Smooth muscle cell of the brain vasculature (primary cell): ENCODE data around the gene PDE6C.

Source experiments
- DNase-seq: peaks from one replicate; pipeline ENCODE4 v3.0.0-alpha.2; 2012; ENCODE audit warnings: low read depth, low spot score

The PDE6C gene

DNA sequence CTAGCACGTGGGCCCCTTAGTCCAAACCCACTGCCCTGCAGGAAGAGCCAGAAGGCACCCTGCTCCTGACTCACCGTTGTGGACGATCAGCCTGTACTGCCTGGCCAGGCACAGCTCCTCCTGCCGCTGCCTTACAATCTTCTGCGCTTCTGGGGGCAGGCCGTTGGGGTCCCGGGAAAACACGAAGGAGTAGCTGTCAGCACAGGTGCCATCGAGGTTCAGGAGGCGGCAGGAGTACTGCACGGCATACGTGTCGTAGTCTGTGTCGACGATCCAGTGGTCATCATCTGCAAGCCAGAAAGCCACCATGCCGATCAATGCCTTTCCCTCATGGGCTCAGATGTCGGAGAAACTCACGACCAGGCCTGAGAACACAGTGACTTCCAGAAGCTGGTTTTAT lies 18.6 kb upstream of the PDE6C start:
- no peak for DNase-seq

DNA sequence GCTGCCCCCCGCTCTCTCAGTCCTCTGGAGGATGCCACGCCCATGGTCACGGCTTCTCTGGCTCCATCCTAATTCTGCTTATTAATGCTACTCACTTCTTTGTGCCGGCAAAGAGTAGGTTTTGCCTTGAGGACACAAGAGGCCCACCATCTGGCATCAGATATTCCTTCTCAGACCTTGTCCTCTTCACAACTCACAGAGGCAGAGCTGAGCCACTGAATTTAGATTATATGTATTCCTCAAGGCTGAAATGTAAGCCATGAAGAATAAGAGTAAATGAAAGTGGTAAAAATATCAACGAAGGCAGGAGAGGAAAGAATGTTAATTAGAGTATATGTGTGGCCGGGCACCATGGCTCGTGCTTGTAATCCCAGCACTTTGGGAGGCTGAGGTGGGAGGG lies 17.8 kb upstream of the PDE6C start:
- no peak for DNase-seq

DNA sequence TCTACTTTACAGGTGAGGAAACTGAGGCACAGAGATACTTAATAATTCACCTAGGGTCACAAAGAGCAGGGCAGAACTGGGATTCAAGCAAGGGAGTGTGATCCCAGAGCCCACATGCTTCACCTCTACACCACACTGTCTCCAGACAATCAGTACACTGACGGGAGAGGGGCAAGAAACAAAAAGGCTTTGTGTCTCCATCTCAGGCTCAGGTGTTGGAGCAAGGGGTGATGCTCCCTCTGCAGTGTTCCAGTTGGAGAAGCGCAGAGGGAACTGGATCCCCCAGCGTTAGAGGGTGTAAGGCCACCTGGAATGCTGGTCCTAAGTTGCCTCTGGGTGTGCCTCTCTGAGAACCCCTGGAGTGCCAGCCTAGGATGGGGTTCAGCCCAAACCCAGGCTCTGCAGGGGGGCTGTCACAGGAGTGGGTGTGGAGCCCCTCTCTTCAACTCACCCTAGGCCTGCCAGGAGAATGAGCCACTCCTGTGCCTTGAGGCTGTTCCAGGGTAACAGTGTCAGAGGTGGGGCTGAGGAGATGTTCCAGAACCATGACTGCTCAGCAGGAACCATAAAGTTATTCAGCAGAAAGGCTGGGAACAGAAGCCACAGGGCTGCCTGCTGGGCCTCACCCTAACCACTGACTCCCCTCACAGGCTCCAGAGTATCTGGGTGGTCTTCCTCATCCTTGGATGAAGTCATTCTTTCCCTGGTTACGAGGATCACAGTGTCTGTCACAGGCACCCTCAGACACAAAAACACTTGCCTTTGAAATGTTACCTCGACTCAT lies 16.8 kb upstream of the PDE6C start:
- no peak for DNase-seq

DNA sequence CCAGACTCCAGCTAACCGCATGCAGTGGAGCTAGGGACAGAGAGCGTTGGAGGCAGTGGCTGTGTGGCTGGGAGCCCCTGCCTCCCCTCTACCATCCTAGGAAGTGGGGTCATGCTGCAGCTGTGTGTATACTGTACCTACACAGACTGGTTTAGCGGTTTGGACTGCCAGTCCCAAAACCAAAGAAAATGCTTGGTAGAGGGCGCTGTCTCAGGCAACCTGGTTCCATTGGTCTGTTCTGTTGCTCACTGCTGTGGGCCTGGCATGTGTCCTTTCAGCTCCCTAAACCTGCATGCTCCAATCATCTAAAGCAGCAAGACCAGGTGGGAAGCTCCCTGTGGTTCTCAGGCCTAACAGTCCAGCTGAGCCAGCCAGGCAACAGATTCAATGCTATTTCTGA lies 15.8 kb upstream of the PDE6C start:
- no peak for DNase-seq

DNA sequence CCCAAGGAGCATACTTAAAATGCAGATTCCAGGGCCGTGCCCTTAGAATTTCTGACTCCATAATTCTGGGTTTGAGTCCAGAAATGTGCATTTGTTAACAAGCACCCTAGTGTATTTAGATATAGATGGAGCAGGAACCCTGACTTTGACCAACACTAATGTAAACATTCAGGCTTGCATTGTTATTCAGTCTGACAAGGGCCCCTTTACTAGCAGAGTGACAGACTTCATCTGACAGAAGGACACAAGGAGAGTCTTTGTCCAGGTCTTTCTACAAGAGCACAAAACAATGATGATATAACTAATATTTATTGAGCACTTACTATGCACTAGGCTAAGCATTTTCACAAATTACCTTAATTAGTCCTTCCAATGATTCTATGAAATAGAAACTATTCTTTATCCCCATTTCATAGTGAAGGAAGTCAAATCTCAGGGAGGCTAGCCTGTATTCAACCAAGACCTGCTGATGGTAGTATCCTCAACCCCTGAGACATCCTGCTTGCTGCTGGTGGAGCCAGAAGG lies 15.2 kb upstream of the PDE6C start:
- no peak for DNase-seq

DNA sequence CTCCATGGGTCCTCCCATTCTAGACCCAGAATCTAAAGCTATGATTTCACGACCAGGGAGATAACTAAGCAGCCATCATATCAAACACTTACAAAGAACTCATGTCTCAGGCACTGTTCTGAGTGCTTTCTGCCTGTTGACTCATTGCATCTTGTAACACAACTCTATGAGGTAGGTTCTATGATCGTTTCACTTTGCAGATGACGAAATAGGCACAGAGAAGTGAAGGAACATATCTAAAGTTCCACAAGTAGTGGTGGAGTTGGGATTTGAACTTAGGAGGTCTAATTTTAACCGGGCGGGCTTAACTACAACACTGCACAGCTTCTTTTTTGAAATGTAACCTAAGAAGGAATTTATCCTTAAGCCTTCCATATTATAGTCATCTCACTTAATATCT lies 14.2 kb upstream of the PDE6C start:
- no peak for DNase-seq

DNA sequence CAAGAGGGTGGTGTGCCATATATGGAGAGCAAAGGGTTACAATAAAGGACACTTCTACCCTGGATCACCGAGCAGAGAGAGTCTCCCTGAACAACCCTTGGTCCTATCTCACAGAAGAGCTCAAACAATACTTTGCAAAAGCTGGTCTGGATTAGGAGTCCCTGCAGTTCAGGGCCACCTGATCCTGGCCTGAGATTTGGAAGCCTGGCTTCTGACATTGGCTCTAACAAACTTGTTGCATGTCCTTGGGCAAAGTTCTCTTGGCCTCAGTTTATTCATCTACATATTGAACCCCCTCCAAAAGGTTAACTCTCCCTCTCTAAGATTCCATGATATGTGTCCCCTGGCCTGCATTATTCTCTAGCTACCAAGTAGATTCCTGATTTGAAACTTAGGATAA lies 13.0 kb upstream of the PDE6C start:
- no peak for DNase-seq

DNA sequence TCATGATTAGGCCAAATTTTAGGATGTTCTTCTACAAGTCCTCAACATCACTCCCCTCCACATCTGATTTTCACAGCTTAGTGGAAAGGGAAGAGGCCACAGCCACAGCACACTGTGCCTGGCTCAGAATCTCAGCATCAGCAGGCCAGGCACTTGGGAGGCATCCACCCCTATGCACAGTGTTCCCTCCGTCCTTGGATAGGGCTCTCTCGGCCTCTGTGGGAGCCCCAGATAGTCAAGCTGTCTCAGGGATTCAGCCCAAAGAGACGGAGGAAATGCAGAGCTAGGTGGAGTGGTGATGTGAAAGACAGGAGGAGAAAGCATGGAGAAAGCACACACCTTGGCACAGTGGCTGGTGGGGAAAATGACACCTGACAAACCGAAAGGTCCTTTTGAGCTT lies 12.6 kb upstream of the PDE6C start:
- no peak for DNase-seq

DNA sequence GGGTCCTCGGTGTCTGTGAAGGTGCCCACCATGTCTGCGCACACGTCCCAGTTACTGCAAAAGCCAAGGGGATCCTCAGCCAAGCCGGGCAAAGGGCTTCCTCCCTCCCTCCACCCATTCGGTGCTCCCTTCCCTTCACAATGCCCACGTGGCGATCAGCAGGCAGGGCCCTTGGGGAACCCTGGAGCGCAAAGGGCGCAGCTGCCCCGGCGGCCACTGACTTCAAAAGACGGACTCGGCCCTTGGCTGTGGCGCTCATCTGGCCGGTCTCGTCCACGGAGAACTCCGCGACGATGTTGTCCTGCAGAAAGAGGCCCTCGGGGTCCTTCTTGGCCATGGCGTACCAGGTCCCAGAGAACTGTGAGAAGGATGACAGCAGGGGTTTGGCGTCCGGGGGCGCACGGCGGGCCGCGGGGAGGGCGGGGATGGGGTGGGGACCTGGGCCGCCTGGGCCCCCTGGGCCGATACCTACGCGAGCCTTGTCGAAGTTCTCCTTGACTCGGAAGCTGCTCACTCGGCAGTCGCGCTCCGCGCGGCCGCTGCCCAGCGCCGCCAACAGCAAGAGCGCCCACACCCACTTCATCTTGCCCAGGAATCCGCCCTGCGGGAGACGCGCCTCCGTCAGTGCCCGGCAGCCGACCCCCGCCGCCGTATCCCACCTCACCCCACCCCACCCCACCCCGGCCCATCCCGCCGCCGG lies 11.7 kb upstream of the PDE6C start:
- DNase-seq, result no peak

DNA sequence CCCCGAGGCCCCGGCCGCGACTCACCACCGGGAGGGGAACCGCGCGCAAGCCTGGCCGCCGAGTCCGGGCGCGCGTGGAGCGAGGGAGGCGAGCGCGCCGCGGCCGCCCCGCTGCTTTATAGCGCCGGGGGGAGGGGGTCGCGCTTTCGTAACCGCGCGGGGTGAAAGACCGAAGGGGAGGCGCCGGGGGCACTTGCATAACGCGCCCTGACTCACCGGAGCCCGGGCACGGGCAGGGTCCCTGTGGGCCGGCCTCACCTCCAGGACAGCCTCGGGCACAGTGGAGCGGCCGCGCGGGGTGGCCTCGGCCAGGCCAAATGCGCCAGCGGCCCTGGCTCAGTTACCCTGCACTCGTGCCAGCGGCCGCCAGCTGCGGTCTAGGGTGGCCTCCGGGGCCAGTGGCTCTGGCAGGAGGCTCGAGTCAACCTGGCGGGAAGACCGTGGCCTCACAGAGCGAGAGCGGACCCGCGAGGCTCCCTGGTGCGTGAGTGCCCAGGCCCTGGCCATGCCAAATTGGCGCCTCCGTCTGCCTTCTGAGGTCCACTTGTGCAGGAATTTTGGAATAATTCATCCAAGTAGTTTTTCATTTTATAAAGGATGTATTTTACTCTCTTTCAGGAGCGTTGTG lies 11.1 kb upstream of the PDE6C start, which contains the start of gene RBP4:
Gene RBP4 (minus strand): TSS at position 90 of the 628 bp plus-strand sequence. CDS start 207 bp downstream, outside the sequence.
- no peak for DNase-seq

DNA sequence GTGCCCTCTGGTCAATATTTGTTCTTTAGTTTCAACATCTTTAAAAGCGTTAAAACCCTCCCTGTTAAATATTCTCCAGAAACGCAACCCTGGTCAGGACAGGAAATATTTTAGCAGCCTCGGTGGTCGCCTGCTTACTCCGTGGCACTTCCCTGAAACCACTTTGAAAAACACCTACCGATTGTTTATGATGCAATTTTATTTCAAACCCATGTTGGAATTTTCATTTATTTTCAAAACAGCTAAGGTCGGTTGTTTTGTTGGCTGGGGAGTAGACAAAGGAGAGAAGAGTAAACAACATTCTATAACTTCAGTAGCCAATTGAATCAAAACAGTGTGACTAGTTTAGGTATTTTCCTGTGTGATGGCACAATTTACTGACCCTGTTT lies 10.6 kb upstream of the PDE6C start:
- DNase-seq, result no peak

DNA sequence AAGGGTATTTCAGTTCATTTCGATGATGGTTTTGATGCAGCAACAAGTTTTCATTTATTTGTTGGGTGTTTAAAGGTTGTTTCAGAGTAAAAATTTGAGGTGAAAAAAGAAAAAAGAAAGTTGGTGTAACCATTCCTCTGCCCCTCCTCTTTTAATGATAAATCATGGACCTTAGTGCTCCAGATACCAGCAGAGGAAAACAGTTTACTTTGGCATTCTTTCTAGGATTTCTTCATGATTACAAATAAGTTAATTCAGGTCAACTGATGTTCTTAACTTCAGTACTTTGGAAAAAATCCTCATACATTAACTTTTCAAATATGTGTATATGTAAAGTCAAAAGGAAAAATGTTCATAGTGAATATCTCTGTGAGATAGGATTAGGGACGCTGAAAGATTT lies 9.3 kb upstream of the PDE6C start:
- DNase-seq, result no peak

DNA sequence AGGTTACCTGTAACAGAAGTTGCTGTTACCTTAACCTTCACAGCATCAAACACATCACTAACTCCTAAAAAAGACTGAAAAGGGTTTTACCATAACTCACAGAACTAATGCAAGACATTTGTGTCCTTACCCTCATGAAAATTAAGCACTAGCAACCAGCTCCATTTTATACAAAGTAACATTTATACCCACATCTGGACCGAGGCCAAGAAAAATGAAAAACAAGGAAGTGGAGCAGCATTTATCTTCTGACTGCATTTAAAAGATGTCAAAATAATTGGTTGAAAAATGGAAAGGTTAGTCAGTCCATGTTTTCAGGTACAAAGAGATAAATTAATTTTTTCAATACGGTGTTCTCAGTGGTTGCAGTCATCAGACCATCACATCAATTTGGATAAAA lies 8.2 kb upstream of the PDE6C start:
- no peak for DNase-seq

DNA sequence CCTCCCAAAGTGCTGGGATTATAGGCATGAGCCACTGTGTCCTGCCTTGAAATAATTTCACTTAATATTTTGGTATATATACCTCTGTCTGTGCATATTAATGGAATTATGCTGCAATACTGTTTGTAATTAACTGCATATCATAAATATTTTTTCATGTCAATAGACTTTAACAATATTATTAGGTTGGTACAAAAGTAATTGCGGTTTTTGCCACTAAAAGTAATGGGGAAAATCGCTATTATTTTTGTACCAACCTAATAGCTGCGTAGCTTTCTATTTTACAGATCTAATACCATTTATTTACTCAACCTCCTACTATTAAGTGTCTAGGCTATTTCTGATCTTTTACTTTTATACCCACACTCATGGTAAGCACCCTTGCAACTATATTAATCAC lies 3.9 kb upstream of the PDE6C start:
- no peak for DNase-seq

DNA sequence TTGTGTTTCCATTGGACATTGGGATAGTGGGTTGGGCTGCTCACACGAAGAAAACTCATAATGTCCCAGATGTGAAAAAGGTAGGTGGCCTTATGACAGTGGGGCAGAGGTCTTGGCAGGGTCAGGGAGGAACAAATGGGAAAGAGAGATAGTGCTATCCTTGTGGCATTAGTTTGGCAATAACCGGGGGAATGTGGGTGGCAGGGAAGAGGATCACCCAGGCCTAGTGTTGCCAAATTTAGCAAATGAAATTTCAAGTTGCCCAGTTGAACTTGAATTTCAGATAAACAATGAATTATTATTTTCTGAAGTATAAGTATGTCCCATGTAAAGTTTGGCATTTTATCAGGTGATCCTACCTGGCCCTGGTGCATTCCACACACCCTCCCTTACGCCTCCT lies 789 bp downstream of the PDE6C start:
- no peak for DNase-seq

DNA sequence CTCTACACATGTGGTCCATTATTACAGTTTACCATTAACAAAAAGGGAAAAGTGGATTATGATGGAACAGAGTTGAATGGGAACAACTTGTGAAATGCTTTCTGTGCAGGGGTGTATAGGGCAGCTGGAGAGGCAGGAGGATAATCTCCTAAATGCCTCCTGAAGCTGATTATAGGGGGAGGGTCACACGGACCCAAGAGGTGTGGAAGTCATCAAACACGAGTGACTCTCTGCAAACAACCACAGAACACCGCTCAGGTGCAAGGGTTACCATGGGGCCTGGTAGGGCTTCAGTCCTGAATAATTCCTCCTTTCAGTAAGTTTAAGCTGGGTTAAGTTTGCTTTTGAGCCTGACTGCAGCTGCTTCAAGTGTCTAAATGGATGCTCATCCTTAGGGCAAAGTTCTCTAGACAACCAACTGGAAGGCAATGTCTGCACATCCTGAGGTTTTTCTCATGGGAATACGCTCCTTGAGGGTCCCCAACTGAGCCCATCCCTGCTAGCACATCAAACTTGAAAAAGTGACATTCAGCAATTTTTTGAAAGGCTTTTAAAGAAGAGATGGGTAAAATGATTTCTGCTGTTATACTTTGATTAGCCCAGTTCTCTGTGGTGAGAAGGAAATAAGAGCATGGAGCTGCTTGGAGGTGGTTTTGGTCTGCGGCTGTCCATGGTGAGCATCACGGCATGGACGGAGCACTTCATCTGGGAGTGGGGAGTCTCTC lies 1.9 kb downstream of the PDE6C start:
- DNase-seq, result no peak

DNA sequence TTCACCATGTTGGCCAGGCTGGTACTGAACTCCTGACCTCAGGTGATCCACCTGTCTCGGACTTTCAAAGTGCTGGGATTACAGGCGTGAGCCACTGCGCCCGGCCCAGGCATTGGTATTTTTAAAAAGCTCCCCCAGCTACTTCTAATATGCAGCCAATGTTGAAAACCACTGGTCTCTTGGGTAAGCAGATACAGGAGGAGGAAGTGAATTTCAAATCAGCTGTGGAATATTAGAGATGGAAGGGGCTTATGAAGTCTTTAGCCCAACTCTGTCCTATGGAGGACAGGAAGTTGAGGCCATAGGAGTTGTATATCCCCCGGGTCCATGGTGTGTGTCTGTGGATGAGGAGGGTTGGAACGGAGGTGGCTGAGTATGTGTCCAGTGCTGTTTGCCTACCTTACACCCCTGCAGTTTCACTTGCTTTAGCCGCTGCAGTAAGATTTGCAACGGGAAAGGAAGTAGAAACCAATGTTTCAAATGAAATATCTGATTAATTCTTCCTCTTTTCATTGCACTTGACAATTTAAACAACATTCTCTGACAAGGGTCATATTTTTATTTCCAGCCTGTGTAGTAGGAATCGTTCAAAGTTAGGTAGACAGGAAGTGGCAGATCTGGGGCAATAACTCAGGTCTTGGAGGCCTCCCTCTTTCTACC lies 3.4 kb downstream of the PDE6C start:
- no peak for DNase-seq

DNA sequence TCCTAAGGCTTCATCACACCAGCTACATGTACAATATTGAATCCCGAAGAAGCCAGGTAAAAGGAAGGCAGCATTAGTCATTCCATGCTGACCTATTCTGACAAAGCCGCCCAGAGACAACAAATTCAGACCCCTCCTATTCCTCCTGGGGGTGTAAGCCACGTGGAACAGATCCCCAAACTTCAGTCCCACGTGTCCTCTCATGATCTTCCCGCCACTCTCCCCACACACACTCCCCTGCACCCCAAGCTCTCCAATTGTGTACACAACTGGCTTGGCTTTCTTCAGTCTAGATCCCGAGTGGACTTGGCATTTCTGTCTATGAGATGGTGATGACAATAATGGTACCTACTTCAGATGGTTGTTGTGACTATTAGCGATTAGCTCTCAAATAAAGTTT lies 8.6 kb downstream of the PDE6C start:
- no peak for DNase-seq

DNA sequence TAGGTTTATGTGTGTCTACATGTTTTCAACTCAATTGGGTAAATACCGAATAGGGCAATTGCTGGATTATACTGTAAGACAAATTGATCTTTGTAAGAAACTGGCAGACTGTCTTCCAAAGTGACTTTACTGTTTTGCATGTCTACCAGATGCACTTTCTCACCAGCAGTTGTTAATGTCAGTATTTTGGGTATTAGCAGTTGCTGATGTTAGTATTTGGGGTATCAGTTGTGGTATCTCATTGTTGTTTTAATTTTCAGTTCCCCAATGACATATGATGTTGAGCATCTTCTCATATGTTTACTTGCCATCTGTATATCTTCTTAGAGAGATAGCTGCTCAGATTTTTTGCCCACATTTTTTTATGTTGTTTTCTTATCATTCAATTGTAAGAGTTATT lies 10.6 kb downstream of the PDE6C start:
- DNase-seq, result no peak

DNA sequence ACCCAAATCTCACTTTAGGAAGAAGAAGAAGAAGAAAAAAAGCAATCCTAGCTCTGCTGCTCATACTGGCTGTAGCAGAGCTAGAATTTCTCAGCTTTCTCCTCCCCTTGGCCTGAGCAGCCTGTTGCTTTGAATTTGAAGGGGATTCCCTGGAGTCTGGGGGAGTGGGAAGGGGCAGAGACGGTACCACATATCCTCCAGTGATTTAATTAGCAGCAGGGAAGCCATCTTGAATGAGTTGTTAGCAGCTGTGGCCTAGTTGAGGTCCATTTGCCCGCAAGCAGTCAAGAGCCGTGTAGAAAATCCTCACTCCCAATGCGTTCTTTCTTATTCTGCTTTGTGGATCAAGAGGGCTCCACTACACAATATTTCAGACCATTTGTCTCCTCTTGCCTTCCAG lies 16.5 kb downstream of the PDE6C start:
- DNase-seq, result no peak

DNA sequence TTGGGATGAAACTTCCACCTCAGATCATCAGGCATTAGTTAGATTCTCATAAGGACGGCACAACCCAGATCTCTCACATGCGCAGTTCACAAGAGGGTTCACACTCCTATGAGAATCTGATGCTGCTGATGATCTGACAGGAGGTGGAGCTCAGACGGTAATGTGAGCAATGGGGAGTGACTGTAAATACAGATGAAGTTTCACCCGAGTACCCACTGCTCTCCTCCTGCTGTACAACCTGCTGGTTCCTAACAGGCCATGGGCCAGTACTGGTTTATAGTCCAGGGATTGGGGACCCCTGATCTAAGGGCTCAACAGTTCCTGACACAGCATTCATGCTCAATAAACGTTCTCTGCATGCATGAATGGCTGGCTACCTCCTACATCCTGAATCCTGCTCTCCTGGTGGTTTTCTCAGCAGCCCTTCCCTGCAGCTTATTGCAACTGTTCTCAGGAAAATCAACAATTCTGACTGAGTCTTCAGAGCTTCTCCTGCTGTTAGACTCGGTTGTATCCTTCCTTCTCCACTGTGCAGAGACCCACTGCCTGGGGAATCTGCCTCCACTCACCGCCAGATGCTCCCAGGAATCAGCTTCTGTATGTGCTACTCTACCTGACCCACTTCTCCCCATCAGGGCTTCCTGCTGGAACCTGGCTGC lies 17.4 kb downstream of the PDE6C start:
- DNase-seq, result no peak
